Mesothelial cell of epicardium (in vitro differentiated cells): ENCODE measurements around the gene RAP1GAP. TPM values are rescaled to one million over a fixed set of nuclear protein-coding genes. Genes with fewer than 3 reads are reported as not detected.
"Not testable (repeated sequence)": the region's sequence is repeated elsewhere in the genome, so short reads cannot be mapped to it uniquely, and the experiment has no call there.

Source experiments
- DNase-seq, 2 experiments: peaks; one replicate each; pipeline ENCODE4 v3.0.0; 2021; ENCODE audit warnings: low spot score in 2 of 2; ENCODE audit not compliant: unreplicated experiment in 2 of 2
- H3K27ac Mint-ChIP-seq: 2 replicates; pipeline ENCODE4 v1.8.0; 2021; ENCODE audit warnings: mixed read lengths
- H3K27me3 Mint-ChIP-seq: 2 replicates; pipeline ENCODE4 v1.8.0; 2021; ENCODE audit warnings: low read depth, mixed read lengths
- H3K36me3 Mint-ChIP-seq: 2 replicates; pipeline ENCODE4 v1.8.0; 2021; ENCODE audit warnings: mixed read lengths
- H3K4me1 Mint-ChIP-seq: 2 replicates; pipeline ENCODE4 v1.8.0; 2021; ENCODE audit warnings: mixed read lengths
- H3K4me3 Mint-ChIP-seq: 2 replicates; pipeline ENCODE4 v1.8.0; 2021; ENCODE audit warnings: mild to moderate bottlenecking, moderate library complexity, mixed read lengths
- H3K9me3 Mint-ChIP-seq: 2 replicates; pipeline ENCODE4 v1.8.0; 2021; ENCODE audit warnings: mixed read lengths
- CTCF ChIP-seq: fragments of 200-600 bp; sonication (generic); IDR thresholded peaks from one replicate; pipeline ENCODE4 v1.5.0; 2021; ENCODE audit warnings: antibody characterized with exemption; ENCODE audit not compliant: unreplicated experiment
- total RNA-seq: library from RNA; stranded (reverse); gene quantifications from 3 replicates; pipeline ENCODE4 v1.2.1, GENCODE V29; 2021

RAP1GAP gene
- total RNA-seq, 1 donor from 2014 or later, result 8.0 TPM

GRCh38 chr1:21677168-21677567, 8.0 kb upstream of the RAP1GAP start:
- Mint-ChIP-seq H3K36me3 (peaks cover 23% of the 10 kb centered on the region), H3K9me3 (no peaks in the 10 kb centered on the region), H3K27ac (peak overlapping the region; percentile 45), H3K27me3 (no peaks in the 10 kb centered on the region), H3K4me1 (peaks cover 75% of the 10 kb centered on the region), H3K4me3 (no peak overlapping the region)
- no peak for TF ChIP-seq CTCF
- no peak for DNase-seq

- peaks cover 61% of the 10 kb centered on the region for H3K4me1 Mint-ChIP-seq
- peak overlapping the region; percentile 45 for H3K27ac Mint-ChIP-seq
- no peak for TF ChIP-seq CTCF
- no peak overlapping the region for H3K4me3 Mint-ChIP-seq
- H3K36me3 Mint-ChIP-seq, result peaks cover 12% of the 10 kb centered on the region
- no peak for DNase-seq
- peaks cover 12% of the 10 kb centered on the region for H3K27me3 Mint-ChIP-seq
- H3K9me3 Mint-ChIP-seq, result no peaks in the 10 kb centered on the region
Measured at GRCh38 chr1:21674957-21675356, 5.8 kb upstream of the RAP1GAP start.

- Mint-ChIP-seq H3K27ac (peak overlapping the region; percentile 81), H3K4me1 (peaks cover 51% of the 10 kb centered on the region), H3K27me3 (peaks cover 17% of the 10 kb centered on the region)
- not testable (repeated sequence) for H3K4me3 Mint-ChIP-seq, DNase-seq, H3K36me3 Mint-ChIP-seq, H3K9me3 Mint-ChIP-seq
Measured at GRCh38 chr1:21673853-21674252, 4.7 kb upstream of the RAP1GAP start.

GRCh38 chr1:21673277-21673780, 4.2 kb upstream of the RAP1GAP start:
- H3K4me3 Mint-ChIP-seq, result no peak overlapping the region
- H3K4me1 Mint-ChIP-seq, result peaks cover 46% of the 10 kb centered on the region
- H3K27ac Mint-ChIP-seq, result peak overlapping the region; percentile 81
- H3K9me3 Mint-ChIP-seq, result no peaks in the 10 kb centered on the region
- H3K36me3 Mint-ChIP-seq, result peaks cover under 1% of the 10 kb centered on the region
- H3K27me3 Mint-ChIP-seq, result peaks cover 20% of the 10 kb centered on the region
- no peak for DNase-seq
- TF ChIP-seq CTCF, result no peak

- Mint-ChIP-seq H3K27me3 (peaks cover 27% of the 10 kb centered on the region), H3K4me1 (peaks cover 46% of the 10 kb centered on the region), H3K9me3 (no peaks in the 10 kb centered on the region), H3K27ac (peak overlapping the region; percentile 81), H3K36me3 (no peaks in the 10 kb centered on the region), H3K4me3 (no peak overlapping the region)
- no peak for TF ChIP-seq CTCF
- no peak for DNase-seq
Measured at GRCh38 chr1:21672478-21673276, 3.5 kb upstream of the RAP1GAP start.

GRCh38 chr1:21671915-21672314, 2.8 kb upstream of the RAP1GAP start:
- H3K4me3 Mint-ChIP-seq, result no peak overlapping the region

More at GRCh38 chr1:21671915-21672314, 2.8 kb upstream of the RAP1GAP start:
- Mint-ChIP-seq H3K9me3 (no peaks in the 10 kb centered on the region), H3K27me3 (peaks cover 35% of the 10 kb centered on the region), H3K4me1 (peaks cover 42% of the 10 kb centered on the region), H3K27ac (no peak overlapping the region), H3K36me3 (no peaks in the 10 kb centered on the region)
- no peak for TF ChIP-seq CTCF
- no peak for DNase-seq
